Tibial artery (tissue), 4 donors: ENCODE results near the gene ABCG1.

Experiments
- DNase-seq, 2 donors: peaks; one replicate each; pipeline ENCODE4 v3.0.0-alpha.2; 2019
- H3K27ac ChIP-seq, 2 donors: fragments of 200-600 bp; sonication (generic) in 1 of 2; 1 replicate in 1 of 2; 2 replicates in 1 of 2; pipeline ENCODE4 v1.5.1; 2018 to 2019; ENCODE audit warnings: mild to moderate bottlenecking in 1 of 2
- H3K27me3 ChIP-seq, 2 donors: fragments of 200-600 bp; sonication (generic) in 1 of 2; one replicate each; pipeline versions ENCODE4 v1.5.1 to v1.6.0; 2016 to 2019
- H3K36me3 ChIP-seq, 3 donors: fragments of 200-600 bp; sonication (generic) in 2 of 3; one replicate each; pipeline ENCODE4 v1.5.1; 2016 to 2019; ENCODE audit warnings: mild to moderate bottlenecking in 2 of 3
- H3K4me1 ChIP-seq, 4 donors: fragments of 200-600 bp; sonication (generic) in 2 of 4; 1 replicate in 3 of 4; 2 replicates in 1 of 4; pipeline ENCODE4 v1.5.1; 2016 to 2019
- H3K4me3 ChIP-seq, 2 donors: fragments of 200-600 bp; sonication (generic) in 1 of 2; 1 replicate in 1 of 2; 2 replicates in 1 of 2; pipeline ENCODE4 v1.5.1; 2018 to 2019; ENCODE audit warnings: mild to moderate bottlenecking in 2 of 2
- H3K9me3 ChIP-seq, 3 donors: fragments of 200-600 bp; sonication (generic) in 1 of 3; one replicate each; pipeline ENCODE4 v1.5.1; 2016 to 2019
- intact Hi-C: fragments of 100-400 bp; cut with DNase I; formaldehyde crosslinking; loops from one replicate; pipeline ENCODE4 v1.15.0; 2023; ENCODE audit warnings: low total_unique reads
- TF ChIP-seq, protein P1 (sequence below), 2 experiments: fragments of 200-600 bp in 1 of 2; fragments of 450-650 bp in 1 of 2; IDR thresholded peaks; one replicate each; pipeline ENCODE4 v1.5.1; 2017 to 2019; ENCODE audit warnings: antibody characterized with exemption in 2 of 2, mild to moderate bottlenecking in 1 of 2, moderate library complexity in 1 of 2

ABCG1 gene

GRCh38 chr21:42200906-42201614 is 17.9 kb upstream of the ABCG1 start:
- no peaks in the 10 kb centered on the region for H3K9me3 ChIP-seq
- no peak for DNase-seq
- H3K27me3 ChIP-seq = peaks cover 0 to 9% of the 10 kb centered on the region in 2 donors
- H3K36me3 ChIP-seq = no peaks in the 10 kb centered on the region
- no peak overlapping the region for H3K4me3 ChIP-seq
- TF ChIP-seq, protein P1, sequence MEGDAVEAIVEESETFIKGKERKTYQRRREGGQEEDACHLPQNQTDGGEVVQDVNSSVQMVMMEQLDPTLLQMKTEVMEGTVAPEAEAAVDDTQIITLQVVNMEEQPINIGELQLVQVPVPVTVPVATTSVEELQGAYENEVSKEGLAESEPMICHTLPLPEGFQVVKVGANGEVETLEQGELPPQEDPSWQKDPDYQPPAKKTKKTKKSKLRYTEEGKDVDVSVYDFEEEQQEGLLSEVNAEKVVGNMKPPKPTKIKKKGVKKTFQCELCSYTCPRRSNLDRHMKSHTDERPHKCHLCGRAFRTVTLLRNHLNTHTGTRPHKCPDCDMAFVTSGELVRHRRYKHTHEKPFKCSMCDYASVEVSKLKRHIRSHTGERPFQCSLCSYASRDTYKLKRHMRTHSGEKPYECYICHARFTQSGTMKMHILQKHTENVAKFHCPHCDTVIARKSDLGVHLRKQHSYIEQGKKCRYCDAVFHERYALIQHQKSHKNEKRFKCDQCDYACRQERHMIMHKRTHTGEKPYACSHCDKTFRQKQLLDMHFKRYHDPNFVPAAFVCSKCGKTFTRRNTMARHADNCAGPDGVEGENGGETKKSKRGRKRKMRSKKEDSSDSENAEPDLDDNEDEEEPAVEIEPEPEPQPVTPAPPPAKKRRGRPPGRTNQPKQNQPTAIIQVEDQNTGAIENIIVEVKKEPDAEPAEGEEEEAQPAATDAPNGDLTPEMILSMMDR (IDR thresholded peaks at IDR 0.05) = no peak
- intact Hi-C loops = no loop called here
- no peak overlapping the region for H3K27ac ChIP-seq
- no peaks in the 10 kb centered on the region for H3K4me1 ChIP-seq

DNA sequence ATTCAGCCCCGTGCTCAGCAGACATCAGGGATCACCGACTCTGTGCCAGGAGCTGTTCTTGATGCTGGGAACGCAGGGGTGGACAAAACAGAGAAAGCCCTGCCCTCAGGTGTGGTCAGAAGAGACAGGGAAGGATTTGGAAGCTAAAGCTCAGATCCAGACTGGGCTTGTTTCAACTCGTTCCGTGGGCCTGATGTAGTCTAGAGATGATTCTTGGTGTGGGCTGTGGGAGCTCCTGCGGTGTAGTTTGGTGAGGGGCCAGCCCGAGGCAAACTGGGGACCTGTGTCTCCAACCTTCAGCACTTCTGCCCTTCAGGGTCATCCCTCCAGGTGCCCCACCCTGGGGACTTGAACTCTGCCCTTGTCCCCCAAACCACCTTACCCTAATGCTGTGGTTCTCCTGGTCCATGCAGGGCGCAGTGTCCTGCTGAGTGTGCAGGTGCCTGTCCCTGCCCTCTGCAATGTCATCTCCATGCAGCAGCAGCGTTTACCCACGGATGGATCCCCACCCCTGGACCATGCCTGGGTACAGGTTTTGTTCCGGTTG is 17.3 kb upstream of the ABCG1 start:
- Histone ChIP-seq H3K4me1 (no peaks in the 10 kb centered on the region), H3K27me3 (peaks cover 0 to 11% of the 10 kb centered on the region in 2 donors), H3K36me3 (no peaks in the 10 kb centered on the region), H3K4me3 (no peak overlapping the region), H3K27ac (no peak overlapping the region), H3K9me3 (no peaks in the 10 kb centered on the region)
- TF ChIP-seq, protein P1 (IDR thresholded peaks at IDR 0.05) = no peak
- DNase-seq = no peak
- intact Hi-C loops = no loop called here

DNA sequence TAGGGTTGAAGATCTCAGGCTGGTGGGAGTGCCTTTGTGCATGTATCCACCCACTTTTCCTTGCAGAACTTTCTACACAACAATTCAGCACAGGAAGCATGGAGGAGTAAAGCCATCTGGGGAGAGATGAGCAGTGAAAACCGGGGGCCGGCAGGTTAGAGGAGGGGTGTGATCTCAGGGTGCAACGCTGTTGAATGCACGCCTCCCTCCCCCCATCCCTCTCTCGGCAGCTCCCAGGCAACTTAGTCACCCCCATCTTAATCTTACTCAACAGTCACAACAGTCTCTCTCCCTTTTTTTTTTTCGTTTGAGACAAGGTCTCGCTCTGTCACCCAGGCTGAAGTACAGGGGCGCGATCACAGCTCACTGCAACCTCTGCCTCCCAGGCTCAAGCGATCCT is 16.6 kb upstream of the ABCG1 start:
- no peak for DNase-seq
- Histone ChIP-seq H3K4me1 (no peaks in the 10 kb centered on the region), H3K27ac (no peak overlapping the region), H3K9me3 (no peaks in the 10 kb centered on the region), H3K27me3 (peaks cover 0 to 11% of the 10 kb centered on the region in 2 donors), H3K4me3 (no peak overlapping the region), H3K36me3 (no peaks in the 10 kb centered on the region)
- intact Hi-C loops = no loop called here
- TF ChIP-seq, protein P1 (IDR thresholded peaks at IDR 0.05) = no peak

- Histone ChIP-seq H3K27ac (no peak overlapping the region), H3K4me3 (no peak overlapping the region), H3K27me3 (peaks cover 0 to 11% of the 10 kb centered on the region in 2 donors), H3K9me3 (no peaks in the 10 kb centered on the region), H3K36me3 (no peaks in the 10 kb centered on the region), H3K4me1 (no peaks in the 10 kb centered on the region)
- TF ChIP-seq, protein P1 (IDR thresholded peaks at IDR 0.05) = no peak
- intact Hi-C loops = no loop called here
- no peak for DNase-seq
These were observed 15.6 kb upstream of the ABCG1 start for GRCh38 chr21:42203321-42203720.

DNA sequence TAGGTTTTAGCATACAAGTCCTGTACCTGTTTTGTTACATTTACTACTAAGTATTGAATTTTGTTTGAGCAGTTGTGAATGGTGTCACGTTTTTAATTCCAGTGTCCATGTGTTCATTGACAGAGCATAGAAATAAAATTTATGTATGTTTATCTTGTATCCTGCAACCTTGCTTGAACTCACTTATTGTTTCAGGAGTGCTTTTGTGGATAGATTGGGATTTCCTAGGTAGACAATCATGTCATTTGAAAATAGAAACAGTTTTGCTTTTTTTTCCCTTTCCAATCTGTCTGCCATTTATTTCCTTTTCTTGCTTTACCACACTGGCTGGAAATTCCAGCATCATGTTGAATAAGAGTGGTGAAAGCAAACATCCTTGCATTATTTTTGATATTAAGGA is 15.0 kb upstream of the ABCG1 start:
- intact Hi-C loops = no loop called here
- no peaks in the 10 kb centered on the region for H3K9me3 ChIP-seq
- DNase-seq = no peak
- H3K27me3 ChIP-seq = peaks cover 0 to 15% of the 10 kb centered on the region in 2 donors
- H3K36me3 ChIP-seq = no peaks in the 10 kb centered on the region
- H3K4me1 ChIP-seq = no peaks in the 10 kb centered on the region
- no peak overlapping the region for H3K27ac ChIP-seq
- H3K4me3 ChIP-seq = no peak overlapping the region
- TF ChIP-seq, protein P1 (IDR thresholded peaks at IDR 0.05) = no peak
